HG03460 (cell line): Measurements from ENCODE around the gene C6orf47.
"Not testable (repeated sequence)": the region's sequence is repeated elsewhere in the genome, so short reads cannot be mapped to it uniquely, and the experiment has no call there.

ENCODE experiments used
- ATAC-seq: cut with Tn5 transposase; IDR thresholded peaks from one replicate; pipeline ENCODE4 v1.9.1; 2021; ENCODE audit not compliant: unreplicated experiment

The C6orf47 gene

DNA sequence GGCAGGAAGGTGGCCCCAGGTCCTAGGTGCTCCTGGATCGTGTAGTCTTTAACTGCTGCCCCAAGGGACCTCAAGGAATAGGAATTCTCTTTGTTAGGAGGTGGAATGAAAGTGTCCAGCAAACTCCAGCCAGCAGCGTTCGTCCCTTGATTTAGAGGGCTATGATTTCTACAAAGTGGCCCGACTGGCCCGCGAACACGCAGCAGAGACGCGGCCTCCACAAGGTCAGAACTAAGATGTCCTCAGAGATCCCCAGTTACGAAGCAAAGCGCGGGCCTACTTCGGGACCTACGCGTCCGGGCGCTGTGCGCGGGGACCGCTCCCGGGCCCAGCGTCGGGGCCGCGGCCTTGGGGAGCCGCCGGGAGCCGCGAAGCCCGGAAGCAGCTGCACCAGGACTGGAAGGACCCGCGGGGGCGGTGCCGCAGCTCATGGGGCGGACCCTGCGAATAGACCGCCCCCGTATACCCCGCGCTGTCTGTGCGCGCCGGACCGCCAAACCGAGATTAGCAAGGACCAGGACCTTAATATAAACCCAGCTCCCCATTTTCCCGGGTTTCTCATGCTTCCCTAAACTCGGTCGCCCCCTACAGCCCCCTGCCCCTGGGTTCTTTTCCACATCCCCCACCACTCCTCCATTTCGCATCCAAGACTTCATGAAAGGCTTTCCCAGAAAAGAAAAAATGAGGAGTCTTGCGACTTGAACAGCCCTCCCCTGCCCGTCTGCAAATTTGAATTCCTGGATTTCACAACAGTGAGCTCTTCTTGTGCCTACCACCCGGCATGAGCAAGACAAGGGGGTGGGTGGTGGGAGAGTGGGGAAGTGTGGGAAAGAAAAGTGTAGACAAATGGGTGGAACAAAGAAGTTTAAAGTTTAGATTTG is at the start of gene C6orf47:
Gene C6orf47, minus strand, starts transcription at position 398 of the 881 bp plus-strand sequence. CDS start 831 bp downstream, outside the sequence.
- ATAC-seq, result peak; percentile 36

GRCh38 chr6:31709157-31709556 is 48.6 kb upstream of the C6orf47 start:
- not testable (repeated sequence) for ATAC-seq

DNA sequence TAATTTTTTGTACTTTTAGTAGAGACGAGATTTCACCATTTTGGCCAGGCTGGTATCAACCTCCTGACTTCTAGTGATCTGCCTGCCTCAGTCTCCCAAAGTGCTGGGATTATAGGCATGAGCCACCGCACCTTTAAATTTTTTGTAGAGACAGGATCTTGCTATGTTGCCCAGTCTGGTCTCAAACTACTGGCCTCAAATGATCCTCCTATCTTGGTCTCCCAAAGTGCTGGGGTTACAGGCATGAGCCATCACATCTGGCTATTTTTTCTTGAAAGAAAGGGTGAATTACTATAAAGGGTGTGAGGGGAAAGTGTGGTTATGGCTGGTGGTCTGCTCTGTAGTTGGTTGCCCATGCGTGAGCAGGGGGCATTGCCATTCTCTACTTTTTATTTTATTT is 47.6 kb upstream of the C6orf47 start:
- ATAC-seq, result no peak

GRCh38 chr6:31707701-31708100 is 47.1 kb upstream of the C6orf47 start:
- ATAC-seq, result no peak

DNA sequence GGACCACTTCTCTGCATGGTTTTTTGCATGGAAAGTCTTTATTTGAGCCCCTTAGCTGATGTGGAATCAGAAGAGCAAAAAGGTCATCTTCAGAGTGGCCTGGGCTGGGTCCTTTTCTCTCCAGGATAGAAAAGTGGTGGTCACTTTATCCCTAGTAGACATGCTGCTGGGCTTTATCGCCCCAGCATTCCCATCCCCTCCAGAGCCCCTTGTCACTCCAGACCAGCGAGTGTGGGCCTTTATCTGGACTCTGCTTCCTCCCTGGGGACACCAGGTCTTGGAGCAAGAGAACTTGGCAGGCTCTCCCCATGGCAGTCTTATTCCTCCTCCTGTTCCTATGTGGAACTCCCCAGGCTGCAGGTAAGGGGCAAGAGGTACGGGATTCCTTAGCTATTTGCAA is 46.0 kb upstream of the C6orf47 start, which contains the start of gene LY6G6F:
Gene LY6G6F, plus strand, starts transcription at position 268 of the 400 bp plus-strand sequence. Its CDS starts 41 bp downstream, at position 309.
- no peak for ATAC-seq

DNA sequence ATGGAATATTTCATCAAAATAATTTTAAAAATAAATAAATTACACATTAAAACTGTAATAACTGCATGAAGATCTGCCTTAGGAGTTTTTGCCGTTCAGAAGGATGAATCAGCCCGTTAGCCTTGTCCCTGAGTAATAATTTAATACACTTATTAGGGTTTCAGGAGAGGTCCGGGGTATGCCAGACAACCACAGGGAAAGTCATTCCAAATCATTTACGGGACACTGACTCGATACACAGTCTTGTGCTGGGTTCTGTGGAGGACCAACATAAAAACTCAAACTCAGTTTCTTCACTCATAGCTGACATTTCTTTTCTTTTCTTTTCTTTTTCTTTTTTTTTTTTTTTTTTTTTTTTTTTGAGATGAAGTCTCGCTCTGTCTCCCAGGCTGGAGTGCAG is 45.4 kb upstream of the C6orf47 start:
- ATAC-seq, result no peak

GRCh38 chr6:31702819-31703716 is 42.5 kb upstream of the C6orf47 start, which contains the start of gene ABHD16A:
Gene ABHD16A, minus strand, starts transcription at chr6:31703324. Its CDS starts 43 bp downstream, at chr6:31703281.
- ATAC-seq, result peak; percentile 85

GRCh38 chr6:31702405-31702818 is 41.8 kb upstream of the C6orf47 start:
- no peak for ATAC-seq

DNA sequence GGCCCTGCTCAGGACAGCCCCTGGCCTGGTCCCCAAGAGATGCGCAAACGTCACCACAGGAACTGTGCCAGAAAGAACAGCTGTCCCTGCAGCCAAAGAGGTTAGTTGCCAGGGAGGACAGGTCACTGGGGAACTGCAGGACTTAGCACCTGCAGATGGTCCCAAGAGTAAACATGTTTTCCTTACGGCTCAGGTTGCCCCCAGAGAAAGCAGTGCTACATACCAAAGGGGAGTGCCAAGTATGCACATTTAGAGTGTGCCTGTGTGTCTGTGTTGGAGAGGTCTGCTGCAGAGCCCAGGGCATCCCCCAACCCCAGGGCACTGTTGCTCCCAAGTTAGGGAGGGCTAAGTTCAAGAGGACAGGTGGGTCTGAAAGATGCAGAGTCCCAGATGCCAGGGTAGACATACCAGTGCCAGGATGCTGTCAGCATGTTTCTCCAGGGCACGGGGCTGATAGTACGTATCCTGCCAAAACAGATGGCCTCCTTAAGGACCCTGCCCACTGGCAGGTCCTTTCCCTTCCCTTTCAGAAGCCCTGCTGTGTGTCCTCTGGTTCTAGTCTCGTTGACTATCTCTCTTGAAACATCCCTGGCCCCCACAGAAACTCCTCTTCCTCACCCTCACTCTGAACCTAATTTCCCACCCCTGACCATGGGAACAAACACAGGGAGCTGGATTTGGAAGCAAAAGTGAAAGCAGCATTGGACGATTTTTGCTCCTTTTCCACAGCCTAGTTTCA is 41.3 kb upstream of the C6orf47 start:
- no peak for ATAC-seq

GRCh38 chr6:31700740-31701401 is 40.3 kb upstream of the C6orf47 start:
- no peak for ATAC-seq

- no peak for ATAC-seq
Observed at GRCh38 chr6:31697555-31697954, 37.0 kb upstream of the C6orf47 start.

GRCh38 chr6:31693535-31693934 is 33.0 kb upstream of the C6orf47 start:
- no peak for ATAC-seq

- no peak for ATAC-seq
Observed at GRCh38 chr6:31692886-31693285, 32.3 kb upstream of the C6orf47 start.

DNA sequence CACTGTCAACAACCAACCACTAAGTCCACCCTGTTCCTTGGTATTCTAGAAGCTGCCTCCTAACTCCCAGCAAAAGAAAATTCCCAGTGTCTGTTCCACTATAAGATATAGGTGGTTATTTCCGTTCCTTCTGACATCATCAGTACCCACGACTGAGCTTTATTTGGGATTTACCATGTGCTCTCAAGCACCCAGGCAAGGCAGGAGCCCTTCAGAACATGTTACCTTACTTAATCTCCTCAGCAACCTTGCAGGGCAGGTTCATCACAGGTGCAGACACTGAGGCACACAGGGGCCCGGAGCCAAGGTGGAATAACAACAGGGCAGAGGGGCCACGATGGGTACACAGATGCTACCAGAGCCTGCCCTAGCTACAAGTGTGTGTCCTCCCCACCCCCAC is 31.8 kb upstream of the C6orf47 start:
- ATAC-seq, result no peak

DNA sequence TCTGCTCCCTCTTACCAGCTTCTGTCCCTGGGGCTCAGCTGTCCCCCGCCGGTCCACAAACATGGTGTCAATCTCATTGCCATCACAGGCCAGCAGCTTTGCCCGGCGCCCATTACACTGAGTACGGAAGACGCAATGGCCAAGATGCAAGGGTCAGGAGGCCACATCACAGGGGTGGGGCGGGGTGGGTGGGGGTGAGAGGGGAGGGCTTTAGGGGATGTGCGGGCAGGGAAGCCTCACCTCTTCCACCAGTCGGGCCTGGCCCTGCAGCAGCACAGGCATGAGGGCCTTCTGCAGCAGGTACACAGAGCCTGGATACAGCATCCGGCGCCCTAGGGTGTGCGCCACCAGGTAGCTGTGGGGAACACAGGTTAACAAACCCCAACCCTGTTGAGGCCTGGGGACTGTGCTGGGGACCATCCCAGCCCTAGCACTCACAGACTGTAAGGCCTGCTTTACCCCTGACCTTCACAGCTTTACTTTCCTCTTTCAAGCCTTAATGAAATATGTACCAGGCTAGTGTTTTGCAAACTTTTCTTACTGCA is 31.1 kb upstream of the C6orf47 start:
- no peak for ATAC-seq

- no peak for ATAC-seq
Observed at GRCh38 chr6:31691078-31691463, 30.5 kb upstream of the C6orf47 start.

- no peak for ATAC-seq
Observed at GRCh38 chr6:31690231-31691077, 29.9 kb upstream of the C6orf47 start.

- no peak for ATAC-seq
Observed at GRCh38 chr6:31689249-31690110, 28.9 kb upstream of the C6orf47 start.
